ENCODE measurements around the gene CAV1. TPM values are rescaled to one million over a fixed set of nuclear protein-coding genes. Genes with fewer than 3 reads are reported as not detected.

CAV1 gene
- total and polyA plus RNA-seq, 2 experiments from 2014 or later, result 16.0 to 21.1 TPM

DNA sequence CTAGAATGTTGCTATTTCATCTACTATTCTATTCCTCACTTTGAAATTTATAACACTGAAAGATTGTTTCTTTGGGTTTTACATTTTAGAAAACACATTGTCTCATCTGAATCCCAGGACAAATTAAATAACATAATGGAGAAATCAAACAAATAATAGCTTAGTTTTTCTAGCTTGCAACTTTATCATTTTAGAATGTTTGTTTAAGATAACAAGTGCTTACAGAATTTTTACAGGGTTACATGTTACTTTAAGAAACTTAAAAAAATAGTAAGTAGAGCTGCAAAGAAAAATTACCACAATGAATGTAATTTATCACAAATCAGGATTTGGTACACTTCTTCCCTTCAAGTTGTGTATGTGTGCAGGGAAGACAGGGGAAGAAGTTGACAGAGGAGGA lies 14.0 kb upstream of the CAV1 start:
- TF ChIP-seq, protein P1, sequence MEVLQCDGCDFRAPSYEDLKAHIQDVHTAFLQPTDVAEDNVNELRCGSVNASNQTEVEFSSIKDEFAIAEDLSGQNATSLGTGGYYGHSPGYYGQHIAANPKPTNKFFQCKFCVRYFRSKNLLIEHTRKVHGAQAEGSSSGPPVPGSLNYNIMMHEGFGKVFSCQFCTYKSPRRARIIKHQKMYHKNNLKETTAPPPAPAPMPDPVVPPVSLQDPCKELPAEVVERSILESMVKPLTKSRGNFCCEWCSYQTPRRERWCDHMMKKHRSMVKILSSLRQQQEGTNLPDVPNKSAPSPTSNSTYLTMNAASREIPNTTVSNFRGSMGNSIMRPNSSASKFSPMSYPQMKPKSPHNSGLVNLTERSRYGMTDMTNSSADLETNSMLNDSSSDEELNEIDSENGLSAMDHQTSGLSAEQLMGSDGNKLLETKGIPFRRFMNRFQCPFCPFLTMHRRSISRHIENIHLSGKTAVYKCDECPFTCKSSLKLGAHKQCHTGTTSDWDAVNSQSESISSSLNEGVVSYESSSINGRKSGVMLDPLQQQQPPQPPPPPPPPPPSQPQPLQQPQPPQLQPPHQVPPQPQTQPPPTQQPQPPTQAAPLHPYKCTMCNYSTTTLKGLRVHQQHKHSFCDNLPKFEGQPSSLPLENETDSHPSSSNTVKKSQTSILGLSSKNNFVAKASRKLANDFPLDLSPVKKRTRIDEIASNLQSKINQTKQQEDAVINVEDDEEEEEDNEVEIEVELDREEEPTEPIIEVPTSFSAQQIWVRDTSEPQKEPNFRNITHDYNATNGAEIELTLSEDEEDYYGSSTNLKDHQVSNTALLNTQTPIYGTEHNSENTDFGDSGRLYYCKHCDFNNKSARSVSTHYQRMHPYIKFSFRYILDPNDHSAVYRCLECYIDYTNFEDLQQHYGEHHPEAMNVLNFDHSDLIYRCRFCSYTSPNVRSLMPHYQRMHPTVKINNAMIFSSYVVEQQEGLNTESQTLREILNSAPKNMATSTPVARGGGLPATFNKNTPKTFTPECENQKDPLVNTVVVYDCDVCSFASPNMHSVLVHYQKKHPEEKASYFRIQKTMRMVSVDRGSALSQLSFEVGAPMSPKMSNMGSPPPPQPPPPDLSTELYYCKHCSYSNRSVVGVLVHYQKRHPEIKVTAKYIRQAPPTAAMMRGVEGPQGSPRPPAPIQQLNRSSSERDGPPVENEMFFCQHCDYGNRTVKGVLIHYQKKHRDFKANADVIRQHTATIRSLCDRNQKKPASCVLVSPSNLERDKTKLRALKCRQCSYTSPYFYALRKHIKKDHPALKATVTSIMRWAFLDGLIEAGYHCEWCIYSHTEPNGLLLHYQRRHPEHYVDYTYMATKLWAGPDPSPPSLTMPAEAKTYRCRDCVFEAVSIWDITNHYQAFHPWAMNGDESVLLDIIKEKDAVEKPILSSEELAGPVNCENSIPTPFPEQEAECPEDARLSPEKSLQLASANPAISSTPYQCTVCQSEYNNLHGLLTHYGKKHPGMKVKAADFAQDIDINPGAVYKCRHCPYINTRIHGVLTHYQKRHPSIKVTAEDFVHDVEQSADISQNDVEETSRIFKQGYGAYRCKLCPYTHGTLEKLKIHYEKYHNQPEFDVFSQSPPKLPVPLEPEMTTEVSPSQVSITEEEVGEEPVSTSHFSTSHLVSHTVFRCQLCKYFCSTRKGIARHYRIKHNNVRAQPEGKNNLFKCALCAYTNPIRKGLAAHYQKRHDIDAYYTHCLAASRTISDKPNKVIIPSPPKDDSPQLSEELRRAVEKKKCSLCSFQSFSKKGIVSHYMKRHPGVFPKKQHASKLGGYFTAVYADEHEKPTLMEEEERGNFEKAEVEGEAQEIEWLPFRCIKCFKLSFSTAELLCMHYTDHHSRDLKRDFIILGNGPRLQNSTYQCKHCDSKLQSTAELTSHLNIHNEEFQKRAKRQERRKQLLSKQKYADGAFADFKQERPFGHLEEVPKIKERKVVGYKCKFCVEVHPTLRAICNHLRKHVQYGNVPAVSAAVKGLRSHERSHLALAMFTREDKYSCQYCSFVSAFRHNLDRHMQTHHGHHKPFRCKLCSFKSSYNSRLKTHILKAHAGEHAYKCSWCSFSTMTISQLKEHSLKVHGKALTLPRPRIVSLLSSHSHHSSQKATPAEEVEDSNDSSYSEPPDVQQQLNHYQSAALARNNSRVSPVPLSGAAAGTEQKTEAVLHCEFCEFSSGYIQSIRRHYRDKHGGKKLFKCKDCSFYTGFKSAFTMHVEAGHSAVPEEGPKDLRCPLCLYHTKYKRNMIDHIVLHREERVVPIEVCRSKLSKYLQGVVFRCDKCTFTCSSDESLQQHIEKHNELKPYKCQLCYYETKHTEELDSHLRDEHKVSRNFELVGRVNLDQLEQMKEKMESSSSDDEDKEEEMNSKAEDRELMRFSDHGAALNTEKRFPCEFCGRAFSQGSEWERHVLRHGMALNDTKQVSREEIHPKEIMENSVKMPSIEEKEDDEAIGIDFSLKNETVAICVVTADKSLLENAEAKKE (CRISPR knock-in tag; IDR thresholded peaks at IDR 0.05), result no peak
- TF ChIP-seq NANOG (IDR thresholded peaks at IDR 0.05; ENCODE audit: borderline replicate concordance) (no peak), ZNF114 (CRISPR knock-in tag; IDR thresholded peaks at IDR 0.05) (no peak), ZNF331 (CRISPR knock-in tag; IDR thresholded peaks at IDR 0.05; ENCODE audit: low read depth) (no peak), EZH2phosphoT487 (IDR thresholded peaks at IDR 0.05; ENCODE audit: unreplicated experiment) (no peak)
- TF ChIP-seq, protein P2, sequence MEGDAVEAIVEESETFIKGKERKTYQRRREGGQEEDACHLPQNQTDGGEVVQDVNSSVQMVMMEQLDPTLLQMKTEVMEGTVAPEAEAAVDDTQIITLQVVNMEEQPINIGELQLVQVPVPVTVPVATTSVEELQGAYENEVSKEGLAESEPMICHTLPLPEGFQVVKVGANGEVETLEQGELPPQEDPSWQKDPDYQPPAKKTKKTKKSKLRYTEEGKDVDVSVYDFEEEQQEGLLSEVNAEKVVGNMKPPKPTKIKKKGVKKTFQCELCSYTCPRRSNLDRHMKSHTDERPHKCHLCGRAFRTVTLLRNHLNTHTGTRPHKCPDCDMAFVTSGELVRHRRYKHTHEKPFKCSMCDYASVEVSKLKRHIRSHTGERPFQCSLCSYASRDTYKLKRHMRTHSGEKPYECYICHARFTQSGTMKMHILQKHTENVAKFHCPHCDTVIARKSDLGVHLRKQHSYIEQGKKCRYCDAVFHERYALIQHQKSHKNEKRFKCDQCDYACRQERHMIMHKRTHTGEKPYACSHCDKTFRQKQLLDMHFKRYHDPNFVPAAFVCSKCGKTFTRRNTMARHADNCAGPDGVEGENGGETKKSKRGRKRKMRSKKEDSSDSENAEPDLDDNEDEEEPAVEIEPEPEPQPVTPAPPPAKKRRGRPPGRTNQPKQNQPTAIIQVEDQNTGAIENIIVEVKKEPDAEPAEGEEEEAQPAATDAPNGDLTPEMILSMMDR (conservative IDR thresholded peaks at IDR 0.05; ENCODE audit: low read depth in 2 of 2), result no peak
- TF ChIP-seq, protein P3, sequence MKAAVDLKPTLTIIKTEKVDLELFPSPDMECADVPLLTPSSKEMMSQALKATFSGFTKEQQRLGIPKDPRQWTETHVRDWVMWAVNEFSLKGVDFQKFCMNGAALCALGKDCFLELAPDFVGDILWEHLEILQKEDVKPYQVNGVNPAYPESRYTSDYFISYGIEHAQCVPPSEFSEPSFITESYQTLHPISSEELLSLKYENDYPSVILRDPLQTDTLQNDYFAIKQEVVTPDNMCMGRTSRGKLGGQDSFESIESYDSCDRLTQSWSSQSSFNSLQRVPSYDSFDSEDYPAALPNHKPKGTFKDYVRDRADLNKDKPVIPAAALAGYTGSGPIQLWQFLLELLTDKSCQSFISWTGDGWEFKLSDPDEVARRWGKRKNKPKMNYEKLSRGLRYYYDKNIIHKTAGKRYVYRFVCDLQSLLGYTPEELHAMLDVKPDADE (IDR thresholded peaks at IDR 0.05), result no peak
- Histone ChIP-seq H3K4me2 (no peak overlapping the region), H4K20me1 (replicated peaks; ENCODE audit: insufficient read depth) (no peaks in the 10 kb centered on the region), H3K36me3 (ENCODE audit: insufficient read depth) (no peaks in the 10 kb centered on the region), H3K79me2 (replicated peaks; ENCODE audit: insufficient read depth) (no peaks in the 10 kb centered on the region), H3K27me3 (ENCODE audit: insufficient read depth) (no peaks in the 10 kb centered on the region), H2AFZ (no peak overlapping the region), H3K4me1 (ENCODE audit: insufficient read depth) (peaks cover 9% of the 10 kb centered on the region), H3K27ac (ENCODE audit: low read depth) (no peak overlapping the region), H3F3A (replicated peaks; ENCODE audit: low read depth) (no peaks in the 10 kb centered on the region), H3K4me3 (no peak overlapping the region), H3K9me2 (ENCODE audit: insufficient read depth) (no peaks in the 10 kb centered on the region)
- Mint-ChIP-seq H3K4me3 (no peak overlapping the region), H3K36me3 (ENCODE audit: low read depth) (no peaks in the 10 kb centered on the region), H3K4me1 (peaks cover 12% of the 10 kb centered on the region), H3K9me3 (no peaks in the 10 kb centered on the region), H3K27me3 (ENCODE audit: insufficient read depth, low read depth, poor library complexity) (peaks cover 2% of the 10 kb centered on the region), H3K27ac (no peak overlapping the region)
- DNase-seq (ENCODE audit: low spot score), result no peak
- ATAC-seq, result no peak
